Chondrocyte (in vitro differentiated cells): ENCODE data around the gene HNRNPA1L2. TPM values are rescaled to one million over a fixed set of nuclear protein-coding genes. Genes with fewer than 3 reads are reported as not detected.

Experiments used
- DNase-seq: peaks from one replicate; pipeline ENCODE4 v3.0.0; 2021; ENCODE audit warnings: mixed read lengths, low spot score
- H3K27ac Mint-ChIP-seq: one replicate; pipeline ENCODE4 v1.8.0; 2021; ENCODE audit warnings: mild to moderate bottlenecking, moderate library complexity, mixed read lengths; ENCODE audit not compliant: unreplicated experiment
- H3K27me3 Mint-ChIP-seq: 2 replicates; pipeline ENCODE4 v1.8.0; 2021; ENCODE audit warnings: low read depth, mixed read lengths
- H3K36me3 Mint-ChIP-seq: 2 replicates; pipeline ENCODE4 v1.8.0; 2021; ENCODE audit warnings: low read depth, mixed read lengths
- H3K4me1 Mint-ChIP-seq: 2 replicates; pipeline ENCODE4 v1.8.0; 2021; ENCODE audit warnings: low read depth, mild to moderate bottlenecking, mixed read lengths
- H3K4me3 Mint-ChIP-seq: one replicate; pipeline ENCODE4 v1.8.0; 2021; ENCODE audit warnings: mild to moderate bottlenecking, moderate library complexity, mixed read lengths; ENCODE audit not compliant: unreplicated experiment
- H3K9me3 Mint-ChIP-seq: 2 replicates; pipeline ENCODE4 v1.8.0; 2021; ENCODE audit warnings: low read depth, mixed read lengths
- total RNA-seq: library from RNA; stranded (reverse); gene quantifications from 3 replicates; pipeline ENCODE4 v1.2.1, GENCODE V29; 2021
- TF ChIP-seq, protein P1 (sequence below): fragments of 200-600 bp; sonication (generic); IDR thresholded peaks from 2 replicates; pipeline ENCODE4 v1.5.0; 2021; ENCODE audit warnings: antibody characterized with exemption, mild to moderate bottlenecking, moderate library complexity

The HNRNPA1L2 gene
- total RNA-seq, 1 donor from 2014 or later, result 7.4 TPM

DNA sequence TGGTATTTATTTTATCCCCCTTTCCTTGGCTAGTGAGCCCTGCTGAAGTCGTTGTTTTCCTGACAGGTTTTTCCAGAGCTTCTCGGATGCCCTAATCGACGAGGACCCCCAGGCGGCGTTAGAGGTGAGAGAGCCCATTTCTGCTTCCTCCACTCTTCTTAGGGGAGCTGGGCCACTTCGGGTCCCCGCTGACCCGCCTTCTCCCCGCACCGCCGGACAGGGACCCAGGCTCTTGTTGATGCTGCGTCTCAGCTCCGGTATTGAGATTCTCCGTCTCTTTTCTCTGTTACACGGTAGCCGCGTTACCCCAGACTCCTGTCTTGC is 10.7 kb downstream of the HNRNPA1L2 start:
- TF ChIP-seq, protein P1, sequence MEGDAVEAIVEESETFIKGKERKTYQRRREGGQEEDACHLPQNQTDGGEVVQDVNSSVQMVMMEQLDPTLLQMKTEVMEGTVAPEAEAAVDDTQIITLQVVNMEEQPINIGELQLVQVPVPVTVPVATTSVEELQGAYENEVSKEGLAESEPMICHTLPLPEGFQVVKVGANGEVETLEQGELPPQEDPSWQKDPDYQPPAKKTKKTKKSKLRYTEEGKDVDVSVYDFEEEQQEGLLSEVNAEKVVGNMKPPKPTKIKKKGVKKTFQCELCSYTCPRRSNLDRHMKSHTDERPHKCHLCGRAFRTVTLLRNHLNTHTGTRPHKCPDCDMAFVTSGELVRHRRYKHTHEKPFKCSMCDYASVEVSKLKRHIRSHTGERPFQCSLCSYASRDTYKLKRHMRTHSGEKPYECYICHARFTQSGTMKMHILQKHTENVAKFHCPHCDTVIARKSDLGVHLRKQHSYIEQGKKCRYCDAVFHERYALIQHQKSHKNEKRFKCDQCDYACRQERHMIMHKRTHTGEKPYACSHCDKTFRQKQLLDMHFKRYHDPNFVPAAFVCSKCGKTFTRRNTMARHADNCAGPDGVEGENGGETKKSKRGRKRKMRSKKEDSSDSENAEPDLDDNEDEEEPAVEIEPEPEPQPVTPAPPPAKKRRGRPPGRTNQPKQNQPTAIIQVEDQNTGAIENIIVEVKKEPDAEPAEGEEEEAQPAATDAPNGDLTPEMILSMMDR, result peak; percentile 60
- peaks cover 5% of the 10 kb centered on the region for H3K36me3 Mint-ChIP-seq
- H3K4me1 Mint-ChIP-seq, result peaks cover 9% of the 10 kb centered on the region
- no peak overlapping the region for H3K4me3 Mint-ChIP-seq
- no peak overlapping the region for H3K27ac Mint-ChIP-seq
- no peaks in the 10 kb centered on the region for H3K27me3 Mint-ChIP-seq
- DNase-seq, result no peak
- no peaks in the 10 kb centered on the region for H3K9me3 Mint-ChIP-seq

DNA sequence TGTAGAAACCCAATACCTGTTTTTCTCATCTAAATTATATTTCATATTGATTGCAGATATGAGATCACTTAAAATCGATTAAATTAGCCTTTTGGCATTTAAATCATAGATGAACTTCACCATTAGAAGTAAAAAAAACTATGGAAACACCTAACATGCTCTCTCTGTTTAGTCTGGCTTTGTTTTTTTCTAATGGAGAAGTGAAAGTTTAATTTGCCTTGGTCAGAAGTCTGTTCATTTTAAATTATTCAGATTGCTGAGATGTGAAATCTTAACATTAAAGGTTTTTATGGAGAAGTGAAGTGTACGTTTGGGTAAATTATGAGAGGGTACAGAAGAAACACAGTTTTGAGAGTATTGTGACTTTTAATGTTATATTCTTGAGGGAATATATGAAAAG is 17.1 kb downstream of the HNRNPA1L2 start:
- H3K36me3 Mint-ChIP-seq, result peaks cover 5% of the 10 kb centered on the region
- no peak overlapping the region for H3K27ac Mint-ChIP-seq
- H3K9me3 Mint-ChIP-seq, result no peaks in the 10 kb centered on the region
- TF ChIP-seq, protein P1, result no peak
- no peak overlapping the region for H3K4me3 Mint-ChIP-seq
- no peaks in the 10 kb centered on the region for H3K27me3 Mint-ChIP-seq
- no peaks in the 10 kb centered on the region for H3K4me1 Mint-ChIP-seq
- no peak for DNase-seq

DNA sequence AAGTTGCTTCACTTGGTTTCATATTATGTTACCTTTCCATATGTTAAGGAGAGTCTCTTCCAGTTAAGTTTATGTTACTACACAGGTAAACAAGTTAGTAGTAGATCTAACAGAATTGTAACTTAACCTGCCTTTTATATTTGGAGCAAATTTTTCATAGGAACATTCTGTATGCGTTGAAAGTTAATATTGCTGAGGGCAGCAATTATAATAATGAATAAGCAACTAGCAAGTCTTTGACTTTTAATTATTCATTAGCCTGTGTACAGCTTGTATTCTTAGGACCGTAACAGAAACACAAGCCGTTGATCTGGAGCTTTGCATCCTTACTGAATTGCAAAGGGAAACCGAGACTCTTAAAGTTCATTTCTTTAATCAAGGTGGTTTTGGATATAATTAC is 22.0 kb downstream of the HNRNPA1L2 start:
- Mint-ChIP-seq H3K4me3 (no peak overlapping the region), H3K27ac (no peak overlapping the region), H3K36me3 (peaks cover 21% of the 10 kb centered on the region), H3K9me3 (no peaks in the 10 kb centered on the region), H3K27me3 (no peaks in the 10 kb centered on the region), H3K4me1 (no peaks in the 10 kb centered on the region)
- TF ChIP-seq, protein P1, result no peak
- no peak for DNase-seq

DNA sequence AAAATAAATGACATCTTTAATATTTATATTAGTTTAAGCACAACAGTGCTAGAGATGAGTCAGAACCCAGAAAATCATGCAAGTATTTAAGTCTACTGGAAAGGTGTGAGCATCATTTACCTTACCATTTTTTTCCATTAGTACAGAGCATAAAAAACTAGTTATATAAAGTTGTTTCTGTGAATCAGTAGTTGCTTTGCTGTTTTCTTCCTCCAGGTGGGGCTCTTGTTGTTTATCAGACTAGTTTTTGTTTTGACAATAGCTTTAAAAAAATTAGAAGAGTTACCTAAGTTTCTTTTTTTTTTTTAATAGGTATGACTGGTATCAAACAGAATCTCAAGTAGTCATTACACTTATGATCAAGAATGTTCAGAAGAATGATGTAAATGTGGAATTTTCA is 23.1 kb downstream of the HNRNPA1L2 start:
- H3K36me3 Mint-ChIP-seq, result peaks cover 18% of the 10 kb centered on the region

DNA sequence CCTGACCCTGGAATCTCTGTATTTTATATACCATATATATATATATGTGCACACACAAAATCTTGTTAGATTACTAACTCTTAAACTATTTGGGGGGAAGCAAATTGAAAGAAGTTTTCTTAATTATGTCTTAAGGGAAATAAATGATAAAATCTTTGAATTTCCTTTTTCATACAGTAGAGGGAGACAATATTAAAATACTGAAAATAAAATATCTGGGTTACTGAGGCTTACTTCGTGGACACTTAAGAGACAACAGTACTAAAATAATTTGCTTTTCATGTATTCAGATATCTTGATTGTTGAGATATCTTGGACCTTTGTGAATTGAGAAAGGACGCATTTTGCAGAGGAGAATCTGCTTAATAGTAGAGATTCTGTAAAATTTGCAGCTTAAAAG is 27.4 kb downstream of the HNRNPA1L2 start:
- Mint-ChIP-seq H3K4me1 (no peaks in the 10 kb centered on the region), H3K27me3 (no peaks in the 10 kb centered on the region), H3K36me3 (peaks cover 16% of the 10 kb centered on the region), H3K27ac (no peak overlapping the region), H3K4me3 (no peak overlapping the region), H3K9me3 (no peaks in the 10 kb centered on the region)
- TF ChIP-seq, protein P1, result peak; percentile 68
- no peak for DNase-seq

More for the DNA sequence above, 23.1 kb downstream of the HNRNPA1L2 start:
- Mint-ChIP-seq H3K4me3 (no peak overlapping the region), H3K27ac (no peak overlapping the region), H3K27me3 (no peaks in the 10 kb centered on the region), H3K4me1 (no peaks in the 10 kb centered on the region), H3K9me3 (no peaks in the 10 kb centered on the region)
- TF ChIP-seq, protein P1, result peak; percentile 75
- DNase-seq, result no peak
